HG03103 (cell line): ENCODE measurements around the gene HACD2.

ENCODE experiments used
- ATAC-seq: cut with Tn5 transposase; IDR thresholded peaks from one replicate; pipeline ENCODE4 v1.9.1; 2021; ENCODE audit warnings: low read depth; ENCODE audit not compliant: unreplicated experiment

The HACD2 gene, protein sequence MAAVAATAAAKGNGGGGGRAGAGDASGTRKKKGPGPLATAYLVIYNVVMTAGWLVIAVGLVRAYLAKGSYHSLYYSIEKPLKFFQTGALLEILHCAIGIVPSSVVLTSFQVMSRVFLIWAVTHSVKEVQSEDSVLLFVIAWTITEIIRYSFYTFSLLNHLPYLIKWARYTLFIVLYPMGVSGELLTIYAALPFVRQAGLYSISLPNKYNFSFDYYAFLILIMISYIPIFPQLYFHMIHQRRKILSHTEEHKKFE

DNA sequence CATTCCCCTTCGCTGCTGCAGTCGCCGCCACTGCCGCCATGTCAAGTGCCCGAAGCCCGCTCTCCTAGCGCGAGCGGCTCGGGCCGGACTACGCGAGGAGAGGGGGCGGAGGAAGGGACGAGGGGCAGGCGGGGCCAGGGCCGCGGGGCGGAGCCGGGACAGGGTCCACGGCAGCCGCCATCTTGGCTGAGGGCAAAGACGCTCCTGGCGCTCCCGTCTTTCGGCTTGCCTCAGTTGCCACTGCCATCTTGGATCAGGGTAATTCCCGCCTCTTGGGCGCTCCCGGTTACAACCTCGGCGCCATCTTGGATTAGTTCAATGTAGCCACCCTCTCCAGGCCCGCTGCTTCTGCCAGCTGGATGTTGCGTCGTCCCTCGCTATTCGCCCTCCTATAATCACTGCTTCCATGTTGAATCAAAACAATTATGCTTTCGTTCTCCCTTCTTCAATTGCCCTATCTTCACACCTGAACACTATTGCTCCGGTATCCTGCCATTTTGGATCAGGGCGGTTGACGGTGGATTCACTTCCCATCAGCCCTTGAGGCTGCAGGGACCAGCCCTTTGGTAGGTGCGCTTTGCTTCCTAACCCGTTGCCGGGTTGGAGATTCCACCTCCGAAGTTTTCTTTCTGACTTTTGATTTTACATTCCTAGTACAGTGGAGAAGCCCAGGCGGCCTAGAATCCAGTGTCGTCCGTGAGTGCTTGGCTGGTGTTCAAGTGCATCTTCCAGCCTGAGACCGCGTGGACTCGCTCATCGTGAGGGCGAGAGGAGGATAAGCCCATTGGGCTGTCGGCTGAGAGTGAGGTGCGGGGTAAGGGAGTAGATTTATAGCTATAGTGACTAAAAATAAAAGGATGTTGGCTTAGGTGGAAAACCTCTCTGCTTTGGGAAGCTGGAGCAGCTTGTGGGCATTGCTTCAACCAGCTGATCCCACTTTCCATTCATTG, at the start of gene HACD2:
Gene HACD2, minus strand, starts transcription at position 66 of the 950 bp plus-strand sequence. Its CDS starts 26 bp downstream, at position 40.
- peak; percentile 80 for ATAC-seq

DNA sequence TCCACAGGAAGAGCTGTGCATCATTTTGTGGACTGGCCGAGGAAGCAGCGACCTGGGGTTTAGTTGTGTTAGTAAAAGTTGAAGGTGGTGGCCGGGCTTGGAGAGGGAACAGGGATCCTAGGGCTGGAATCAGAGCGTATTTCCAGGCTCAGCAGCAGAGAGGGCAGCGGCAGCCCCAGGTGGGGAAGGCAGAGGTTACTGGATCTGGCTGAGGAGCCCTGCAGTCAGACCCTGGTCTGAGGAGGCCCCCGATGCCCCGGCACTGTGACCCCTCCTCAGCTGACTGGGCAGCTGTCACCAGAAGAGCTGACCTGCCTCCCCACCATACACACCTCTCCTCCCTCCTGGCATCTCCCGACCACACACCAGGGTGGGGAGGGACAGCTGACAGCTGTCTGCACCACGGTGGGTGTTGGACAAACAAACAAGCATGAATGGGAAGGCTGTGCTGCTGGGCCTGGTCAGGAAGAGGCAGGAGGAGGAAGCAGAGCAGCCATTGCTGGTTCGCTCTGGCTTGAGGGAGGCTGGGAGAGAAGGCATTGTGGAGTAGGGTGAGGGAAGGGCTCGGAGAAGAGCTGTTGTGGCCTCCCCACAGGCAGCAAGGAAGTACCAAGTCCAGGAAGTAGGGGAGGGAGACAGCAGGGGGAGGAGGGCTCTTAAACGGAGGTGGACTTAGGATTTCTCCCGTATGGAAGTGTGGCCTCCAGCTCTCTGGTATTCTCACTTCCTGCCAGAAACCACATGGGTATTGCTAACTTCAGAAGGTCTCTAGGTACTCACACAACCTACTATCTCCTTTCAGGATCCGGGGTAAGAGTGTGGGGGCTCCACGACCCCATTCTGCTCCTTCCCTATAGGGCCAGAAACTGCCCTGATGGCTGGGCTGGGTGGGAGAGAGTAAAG, 49.5 kb upstream of the HACD2 start:
- no peak for ATAC-seq

DNA sequence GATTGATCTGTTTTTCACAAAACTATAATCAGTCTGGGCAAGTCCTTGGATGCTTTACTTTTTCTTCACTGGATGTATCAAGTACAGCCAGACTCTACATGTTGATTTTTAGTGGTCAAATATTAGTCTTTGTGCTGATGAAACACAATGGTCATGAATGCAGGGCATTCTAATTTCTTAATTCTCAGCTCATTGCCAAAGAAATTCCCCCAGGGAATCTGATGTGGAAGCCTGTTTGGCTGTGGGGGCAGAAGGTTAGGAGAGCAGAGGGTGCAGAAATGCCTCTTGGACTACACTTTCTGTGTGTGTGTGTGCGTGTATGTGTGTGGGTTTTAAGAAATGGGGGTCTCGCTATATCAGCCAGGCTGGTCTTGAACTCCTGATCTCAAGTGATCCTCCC, 48.7 kb upstream of the HACD2 start:
- no peak for ATAC-seq

DNA sequence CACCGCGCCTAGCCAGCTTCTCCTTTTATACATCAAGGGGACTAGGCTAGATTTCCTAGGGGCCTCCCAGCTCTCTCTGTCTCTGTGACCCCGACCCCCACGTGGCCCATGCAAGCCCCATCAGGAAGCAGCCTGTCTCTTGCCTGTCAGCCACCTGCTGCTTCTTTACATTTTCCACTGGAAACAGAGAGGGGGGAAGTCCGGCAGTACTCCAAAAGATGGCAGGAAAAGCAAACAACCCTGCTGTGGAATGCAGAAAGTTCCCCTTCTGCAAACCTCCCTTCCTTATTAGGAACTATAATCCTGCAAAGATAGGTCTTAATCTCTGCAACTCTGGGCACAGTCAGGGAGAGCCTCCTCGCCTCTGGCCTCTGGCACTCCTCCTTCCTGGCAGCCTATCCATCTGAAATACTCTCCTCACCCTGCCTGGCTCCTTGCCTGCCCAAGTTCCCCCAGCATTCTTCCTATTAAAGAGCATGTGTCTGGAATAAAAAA, 47.4 kb upstream of the HACD2 start:
- ATAC-seq, result no peak

DNA sequence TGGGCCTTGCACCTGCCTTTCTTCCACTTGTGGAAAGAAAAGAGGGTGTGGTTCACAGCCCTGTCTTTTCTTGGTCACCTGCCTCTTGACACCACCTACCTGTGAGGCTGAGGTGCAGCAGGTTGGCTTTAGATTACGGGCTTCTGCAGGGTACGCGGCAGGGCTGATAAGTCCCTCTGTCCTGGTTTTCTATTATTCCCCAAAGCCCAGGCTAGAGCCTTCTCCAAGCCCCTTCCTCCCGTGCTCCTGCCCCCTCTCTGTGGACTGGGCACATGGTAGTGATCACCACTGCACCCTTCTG, 44.8 kb upstream of the HACD2 start:
- ATAC-seq, result no peak

DNA sequence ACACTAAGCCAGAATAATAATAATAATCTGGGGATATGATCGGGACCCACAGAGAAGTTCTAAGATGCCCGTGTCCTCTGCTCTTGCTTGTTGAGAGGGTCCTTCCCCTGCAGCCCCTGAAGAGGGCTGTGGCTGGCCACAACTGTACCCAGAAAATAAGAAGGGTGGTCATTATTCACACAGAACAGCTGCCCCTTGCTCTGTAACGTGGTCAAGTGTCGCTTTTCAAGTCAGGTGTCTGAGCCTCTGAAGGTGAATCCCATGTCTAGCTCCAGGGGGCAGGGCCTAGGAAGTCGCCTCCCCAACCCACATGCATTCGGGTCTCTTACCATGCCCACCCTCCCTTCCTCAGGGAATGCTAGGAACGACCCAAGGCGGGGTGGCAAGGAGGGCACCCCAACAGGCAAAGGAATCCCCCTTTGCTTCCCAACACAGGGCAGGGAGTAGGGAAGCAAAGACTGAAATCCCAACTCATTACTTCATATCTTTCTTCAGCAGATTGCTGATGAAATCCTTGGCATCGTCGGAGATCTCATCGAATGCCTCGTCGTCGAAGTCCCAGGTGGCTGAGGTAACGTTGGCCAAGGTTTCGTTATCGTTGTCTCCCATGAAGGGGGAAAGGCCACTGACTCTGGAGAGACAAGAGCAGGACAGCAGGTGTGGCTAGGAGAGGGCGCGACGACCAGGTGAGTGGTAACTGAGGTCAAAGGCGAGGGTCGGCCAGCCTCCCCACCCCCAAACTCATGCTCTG, 44.3 kb upstream of the HACD2 start:
- ATAC-seq, result no peak

DNA sequence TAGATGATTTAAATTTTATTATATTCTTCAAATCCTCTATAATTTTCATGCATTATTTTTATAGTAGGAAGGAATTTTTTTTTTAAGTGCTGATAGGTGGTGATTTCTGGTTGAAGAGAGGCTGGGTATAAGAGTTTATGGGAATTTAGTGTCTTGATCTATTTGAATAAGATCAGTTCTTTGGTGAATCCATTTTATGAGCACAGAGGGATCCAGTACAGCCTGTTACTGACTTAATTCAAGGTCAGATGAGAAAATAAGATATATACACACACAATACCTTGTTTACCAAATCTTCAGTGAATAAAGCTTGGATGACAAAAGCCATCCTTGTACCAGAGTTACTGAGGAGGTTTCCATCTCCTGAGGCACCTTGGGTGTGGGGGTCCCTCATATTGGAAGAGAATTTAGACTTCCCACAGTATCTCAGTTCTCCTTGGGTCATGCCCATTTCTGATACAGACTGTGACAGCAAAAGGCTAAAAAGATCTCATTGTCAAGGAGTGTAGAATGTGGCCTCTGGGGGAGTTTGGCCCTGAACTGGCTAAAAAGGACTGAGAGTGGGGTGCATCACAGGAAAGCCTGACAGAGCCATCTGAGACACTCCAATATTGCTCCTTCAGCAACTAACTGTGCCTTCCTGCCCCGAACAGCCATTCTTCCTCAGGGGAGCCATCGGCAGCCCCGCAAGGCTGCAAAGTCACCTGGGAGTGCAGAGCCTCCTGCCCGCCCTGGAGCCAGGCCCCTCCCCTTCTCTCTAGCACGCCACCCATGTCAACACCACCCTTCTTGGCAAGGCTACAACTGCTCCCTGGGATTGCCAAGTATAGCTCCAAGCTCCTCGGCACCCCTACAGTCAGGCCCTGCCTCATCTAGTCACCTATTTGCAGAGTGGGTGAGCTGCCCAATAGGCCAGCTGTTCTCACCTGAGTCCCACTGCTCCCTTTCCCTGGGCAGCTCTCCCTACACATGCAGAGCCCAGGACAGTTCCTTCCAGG, 43.1 kb upstream of the HACD2 start:
- no peak for ATAC-seq

DNA sequence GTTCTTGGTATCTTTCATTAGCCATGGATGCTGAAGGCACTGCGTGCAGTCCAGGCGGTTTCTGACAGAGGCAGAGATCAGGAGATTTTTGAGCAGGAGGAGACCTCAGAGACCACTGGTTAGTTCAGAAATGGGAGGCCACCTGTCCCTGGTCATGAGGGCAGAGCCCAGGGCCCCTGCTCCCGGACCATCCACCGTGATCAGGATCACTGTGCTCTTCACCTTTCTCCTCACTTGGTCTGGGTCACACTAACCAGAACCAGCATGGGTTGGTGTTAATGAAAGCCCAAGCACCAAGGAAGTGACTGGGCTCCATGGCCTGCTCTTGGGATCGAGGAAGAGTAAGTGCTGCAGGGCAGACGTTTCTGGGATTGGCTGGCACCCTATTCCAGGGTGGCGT, 42.0 kb upstream of the HACD2 start:
- ATAC-seq, result no peak

DNA sequence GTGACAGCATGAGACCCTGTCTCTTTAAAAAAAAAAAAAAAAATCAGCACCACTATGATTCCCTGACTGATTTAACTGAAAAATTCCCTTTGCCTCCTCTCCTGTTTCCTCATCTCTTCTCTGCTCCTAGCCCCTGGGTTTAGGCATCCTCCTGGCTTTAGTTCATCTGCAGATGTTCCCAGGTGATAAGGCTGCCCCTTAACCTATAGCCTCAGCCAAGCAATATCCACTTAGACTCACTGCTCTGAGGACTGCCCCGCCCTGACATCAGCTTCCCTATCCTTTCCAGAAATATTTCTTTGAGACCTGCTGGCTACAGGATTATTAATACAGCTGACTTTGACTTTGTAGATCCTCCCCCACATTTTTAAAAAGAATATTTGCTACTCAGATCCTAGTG, 39.4 kb upstream of the HACD2 start:
- ATAC-seq, result no peak

DNA sequence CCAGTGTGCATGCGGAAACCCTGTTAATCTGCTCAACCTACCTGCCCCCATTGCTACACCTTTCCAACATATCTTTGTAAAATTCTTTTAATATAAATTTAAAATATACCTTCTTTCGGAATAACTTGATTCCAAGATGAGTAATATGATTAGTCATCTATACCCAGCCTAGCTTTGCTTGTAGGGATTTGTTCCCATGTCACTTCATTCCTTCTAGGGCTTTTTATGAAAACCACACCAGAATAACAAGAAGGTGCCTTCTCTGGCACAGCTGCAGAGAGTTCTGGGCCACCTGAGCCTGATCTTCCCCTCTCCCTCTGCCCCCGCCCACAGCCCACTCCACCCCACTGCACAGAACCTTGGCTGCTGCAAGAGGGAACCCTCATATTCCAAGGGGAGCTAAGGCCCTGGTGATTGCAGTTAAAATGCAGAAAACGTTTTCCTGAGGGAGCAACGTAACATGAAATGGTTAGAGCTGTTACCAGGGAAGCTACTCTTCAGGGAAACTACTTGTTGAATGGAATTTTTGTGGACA, 38.6 kb upstream of the HACD2 start:
- no peak for ATAC-seq

DNA sequence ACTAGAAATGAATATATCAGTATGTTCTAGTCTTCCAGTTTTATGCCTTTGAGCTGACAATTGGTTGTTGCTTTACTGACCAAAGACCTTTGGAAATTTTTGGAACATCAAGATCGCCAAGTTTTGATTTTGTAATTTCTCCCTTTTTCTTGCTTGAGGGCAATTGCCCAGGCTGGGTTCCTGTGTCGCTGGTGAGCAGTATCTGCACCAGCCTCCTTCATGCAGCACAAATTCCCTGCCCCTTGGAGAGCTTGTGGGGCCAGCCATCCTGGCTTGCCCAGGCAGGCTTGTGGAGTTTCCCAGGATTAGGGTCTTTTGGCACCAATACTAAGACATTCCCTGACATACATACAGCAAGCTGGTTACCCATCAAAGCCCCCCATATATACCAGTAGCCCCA, 37.9 kb upstream of the HACD2 start:
- no peak for ATAC-seq

DNA sequence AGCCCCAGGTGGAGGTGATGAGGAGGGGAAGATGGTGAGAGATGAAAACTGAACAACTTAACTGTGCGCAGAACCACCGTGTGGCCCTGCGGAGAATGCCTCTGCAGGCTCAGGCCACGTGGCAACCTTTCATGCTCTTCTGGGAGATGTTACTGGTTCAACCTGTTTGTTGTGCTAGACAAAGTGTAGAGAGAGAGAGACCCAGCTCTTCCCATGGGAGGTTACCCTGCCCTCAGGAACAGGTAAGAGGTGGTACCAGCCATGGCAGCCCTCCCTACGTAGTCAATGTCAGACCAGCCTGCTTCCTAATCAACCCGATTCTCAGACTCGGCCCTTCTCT, 37.0 kb upstream of the HACD2 start:
- no peak for ATAC-seq

DNA sequence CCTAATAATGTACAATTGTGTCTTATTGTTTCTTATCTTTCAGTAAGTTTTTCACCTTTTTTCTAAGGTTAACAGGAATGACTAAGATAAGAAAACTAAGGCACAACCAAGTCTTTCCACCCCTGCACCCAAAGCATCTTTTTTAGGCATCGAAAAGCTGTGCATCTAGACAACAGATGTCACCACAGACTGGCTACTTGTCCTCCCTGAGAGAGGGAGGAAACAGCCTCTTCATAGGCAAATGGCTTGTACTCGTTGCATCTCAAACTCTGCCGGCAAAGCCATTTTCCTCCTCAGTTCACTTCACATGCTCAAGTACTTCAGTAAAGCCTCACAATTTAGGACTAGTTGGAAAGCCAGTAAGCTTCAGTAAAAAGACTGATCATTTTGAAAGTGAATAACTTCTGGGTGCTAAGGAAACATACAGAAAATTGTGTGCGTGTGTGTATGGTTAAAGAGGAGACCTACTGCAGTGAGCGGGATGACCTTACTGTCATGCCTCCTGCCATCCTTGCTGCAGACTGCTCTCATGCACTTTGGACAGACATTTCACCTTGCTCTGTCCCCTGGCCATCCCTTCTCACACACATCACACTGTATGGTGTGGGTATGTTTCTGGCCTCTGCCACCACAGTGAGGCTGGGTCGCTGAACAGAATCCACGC, 36.5 kb upstream of the HACD2 start:
- ATAC-seq, result no peak

DNA sequence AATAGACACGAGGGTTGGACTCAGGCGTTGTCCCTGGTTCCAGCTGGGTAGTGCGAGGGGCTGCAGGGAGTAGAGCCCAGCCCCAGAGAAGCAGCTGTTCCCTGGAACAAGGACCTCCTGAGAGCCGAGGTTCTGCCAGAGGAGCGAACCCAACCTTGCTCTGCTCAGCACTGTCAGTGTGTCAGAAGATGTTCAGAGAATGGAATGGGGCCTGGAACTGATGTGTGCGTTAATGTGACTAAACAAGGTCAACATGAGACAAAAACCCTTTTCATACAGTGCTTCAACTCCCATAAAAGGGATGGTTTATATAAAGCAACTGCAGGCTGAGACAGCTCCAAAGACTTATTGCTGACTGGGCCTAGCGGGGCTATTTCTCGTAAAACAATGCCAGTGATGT, 35.5 kb upstream of the HACD2 start:
- no peak for ATAC-seq

DNA sequence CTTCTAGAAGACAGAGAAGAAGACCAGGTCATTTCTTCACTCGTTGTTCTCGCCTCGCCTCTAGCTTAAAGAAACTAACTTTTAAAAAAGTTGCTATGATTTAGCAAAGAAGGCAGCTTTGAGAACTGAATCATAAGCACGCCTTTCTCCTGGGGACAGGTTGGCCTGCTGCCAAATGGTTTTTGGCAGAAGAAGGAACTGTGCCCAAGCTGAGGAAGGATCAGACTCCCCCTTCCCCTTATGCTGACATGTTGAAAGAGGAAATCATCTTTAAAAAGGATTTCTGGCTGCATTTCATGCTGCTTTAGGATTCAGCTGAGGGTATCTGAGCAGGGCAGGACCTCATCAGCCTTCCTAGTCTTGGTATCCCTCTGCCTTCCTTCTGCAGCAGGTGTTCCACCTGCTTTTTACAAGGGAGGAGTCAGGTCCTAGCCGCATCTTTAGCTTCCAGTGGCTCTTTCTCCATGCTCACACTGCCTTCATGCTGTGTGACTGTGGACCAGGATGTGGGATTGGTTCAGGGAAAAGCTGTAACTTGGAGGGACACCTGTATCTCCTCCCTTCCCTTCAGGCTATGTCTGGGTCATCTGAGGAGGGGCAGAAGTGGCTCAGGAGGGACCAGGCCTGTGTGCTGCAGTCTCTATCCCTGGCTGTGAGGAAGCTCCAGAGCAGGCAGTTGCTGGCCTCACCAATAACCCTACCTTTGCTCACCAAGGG, 34.1 kb upstream of the HACD2 start:
- ATAC-seq, result no peak

DNA sequence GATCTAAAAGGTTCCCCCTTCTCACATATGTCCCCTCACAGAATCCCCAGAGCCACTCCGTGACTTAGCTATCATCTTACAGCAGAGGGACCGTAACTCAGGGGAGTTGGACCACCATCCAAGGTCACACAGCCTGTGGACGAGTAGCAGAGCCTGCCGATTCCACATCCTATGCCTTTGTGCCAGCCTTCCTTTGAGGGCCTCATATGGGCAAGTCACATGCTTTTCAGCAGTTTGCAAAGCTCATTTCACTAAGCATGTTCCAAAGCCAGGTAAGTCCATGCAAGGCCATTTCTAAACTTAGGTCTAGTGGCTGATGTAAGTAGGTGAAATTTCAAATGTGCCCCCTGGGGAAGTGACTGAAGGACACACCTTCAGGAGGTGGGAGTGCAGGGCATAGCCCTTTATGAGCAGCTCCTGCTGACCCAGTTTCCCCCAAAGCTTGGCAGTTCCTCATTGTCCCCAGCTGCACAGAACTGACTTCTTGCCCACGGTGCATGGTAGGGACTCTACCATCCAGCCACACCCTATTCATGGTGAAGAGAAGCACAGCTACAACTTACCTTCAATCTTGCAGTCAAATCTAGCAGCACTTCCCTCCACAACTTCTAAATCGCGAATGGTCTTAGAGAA, 33.3 kb upstream of the HACD2 start:
- no peak for ATAC-seq

DNA sequence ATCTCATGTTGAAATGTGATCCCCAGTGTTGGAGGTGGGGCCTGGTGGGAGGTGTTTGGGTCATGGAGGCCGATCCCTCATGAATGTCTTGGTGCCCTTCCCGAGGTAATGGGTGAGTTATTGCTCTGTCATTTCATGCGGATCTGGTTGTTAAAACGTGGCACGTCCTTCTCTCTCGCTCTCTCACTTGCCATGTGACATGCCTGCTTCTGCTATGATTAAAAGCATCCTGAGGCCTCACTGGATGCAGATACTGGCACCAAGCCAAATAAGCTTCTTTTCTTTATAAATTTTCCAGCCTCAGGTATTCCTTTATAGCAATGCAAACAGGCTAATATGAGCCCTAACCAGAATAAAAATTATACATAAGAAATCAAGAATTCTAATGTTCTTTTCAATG, 31.7 kb upstream of the HACD2 start:
- ATAC-seq, result no peak
